ENCODE data around the gene INHBA.

DNA sequence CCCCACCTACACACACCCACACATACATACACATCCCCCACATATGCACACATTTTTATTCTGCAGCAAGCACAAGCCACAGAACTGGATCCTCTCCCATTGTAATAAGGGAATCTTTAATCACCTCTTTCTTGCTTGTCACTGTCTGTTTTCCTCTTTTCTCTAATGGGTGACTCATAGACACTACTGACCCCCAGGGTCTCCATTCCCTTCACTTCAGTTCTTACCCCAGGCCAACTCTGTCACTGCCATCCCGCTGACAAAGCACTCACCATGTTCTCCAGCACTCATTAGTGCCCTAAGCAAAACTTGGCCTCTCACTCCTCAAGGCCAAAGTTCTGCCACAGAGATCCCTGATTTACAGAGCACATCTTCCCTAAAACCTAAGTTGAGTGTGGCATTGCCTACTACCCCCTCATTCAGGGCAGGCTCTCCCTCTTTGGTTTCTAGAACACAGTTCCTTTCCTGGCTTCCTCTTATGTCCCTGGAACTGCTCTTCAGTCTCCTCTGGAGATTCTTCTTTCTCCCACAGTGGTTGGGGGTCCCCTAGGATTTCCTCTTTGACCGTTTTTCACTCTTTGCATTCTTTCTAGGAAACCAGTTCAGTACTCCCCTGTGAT, 39.6 kb upstream of the INHBA start:
- TF ChIP-seq, protein P1, sequence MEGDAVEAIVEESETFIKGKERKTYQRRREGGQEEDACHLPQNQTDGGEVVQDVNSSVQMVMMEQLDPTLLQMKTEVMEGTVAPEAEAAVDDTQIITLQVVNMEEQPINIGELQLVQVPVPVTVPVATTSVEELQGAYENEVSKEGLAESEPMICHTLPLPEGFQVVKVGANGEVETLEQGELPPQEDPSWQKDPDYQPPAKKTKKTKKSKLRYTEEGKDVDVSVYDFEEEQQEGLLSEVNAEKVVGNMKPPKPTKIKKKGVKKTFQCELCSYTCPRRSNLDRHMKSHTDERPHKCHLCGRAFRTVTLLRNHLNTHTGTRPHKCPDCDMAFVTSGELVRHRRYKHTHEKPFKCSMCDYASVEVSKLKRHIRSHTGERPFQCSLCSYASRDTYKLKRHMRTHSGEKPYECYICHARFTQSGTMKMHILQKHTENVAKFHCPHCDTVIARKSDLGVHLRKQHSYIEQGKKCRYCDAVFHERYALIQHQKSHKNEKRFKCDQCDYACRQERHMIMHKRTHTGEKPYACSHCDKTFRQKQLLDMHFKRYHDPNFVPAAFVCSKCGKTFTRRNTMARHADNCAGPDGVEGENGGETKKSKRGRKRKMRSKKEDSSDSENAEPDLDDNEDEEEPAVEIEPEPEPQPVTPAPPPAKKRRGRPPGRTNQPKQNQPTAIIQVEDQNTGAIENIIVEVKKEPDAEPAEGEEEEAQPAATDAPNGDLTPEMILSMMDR (IDR thresholded peaks at IDR 0.05): no peak
- TF ChIP-seq POLR2A (IDR thresholded peaks at IDR 0.05) (no peak), POLR2AphosphoS5 (IDR thresholded peaks at IDR 0.05) (no peak)

Data from breast epithelium (tissue), 3 donors.